Measurements from ENCODE around the gene JCAD.

JCAD gene

GRCh38 chr10:30032125-30032524, 27.3 kb downstream of the JCAD start:
- no peak for TF ChIP-seq POLR2AphosphoS5 (IDR thresholded peaks at IDR 0.05; ENCODE audit: low read depth, low read length)
- TF ChIP-seq, protein P1, sequence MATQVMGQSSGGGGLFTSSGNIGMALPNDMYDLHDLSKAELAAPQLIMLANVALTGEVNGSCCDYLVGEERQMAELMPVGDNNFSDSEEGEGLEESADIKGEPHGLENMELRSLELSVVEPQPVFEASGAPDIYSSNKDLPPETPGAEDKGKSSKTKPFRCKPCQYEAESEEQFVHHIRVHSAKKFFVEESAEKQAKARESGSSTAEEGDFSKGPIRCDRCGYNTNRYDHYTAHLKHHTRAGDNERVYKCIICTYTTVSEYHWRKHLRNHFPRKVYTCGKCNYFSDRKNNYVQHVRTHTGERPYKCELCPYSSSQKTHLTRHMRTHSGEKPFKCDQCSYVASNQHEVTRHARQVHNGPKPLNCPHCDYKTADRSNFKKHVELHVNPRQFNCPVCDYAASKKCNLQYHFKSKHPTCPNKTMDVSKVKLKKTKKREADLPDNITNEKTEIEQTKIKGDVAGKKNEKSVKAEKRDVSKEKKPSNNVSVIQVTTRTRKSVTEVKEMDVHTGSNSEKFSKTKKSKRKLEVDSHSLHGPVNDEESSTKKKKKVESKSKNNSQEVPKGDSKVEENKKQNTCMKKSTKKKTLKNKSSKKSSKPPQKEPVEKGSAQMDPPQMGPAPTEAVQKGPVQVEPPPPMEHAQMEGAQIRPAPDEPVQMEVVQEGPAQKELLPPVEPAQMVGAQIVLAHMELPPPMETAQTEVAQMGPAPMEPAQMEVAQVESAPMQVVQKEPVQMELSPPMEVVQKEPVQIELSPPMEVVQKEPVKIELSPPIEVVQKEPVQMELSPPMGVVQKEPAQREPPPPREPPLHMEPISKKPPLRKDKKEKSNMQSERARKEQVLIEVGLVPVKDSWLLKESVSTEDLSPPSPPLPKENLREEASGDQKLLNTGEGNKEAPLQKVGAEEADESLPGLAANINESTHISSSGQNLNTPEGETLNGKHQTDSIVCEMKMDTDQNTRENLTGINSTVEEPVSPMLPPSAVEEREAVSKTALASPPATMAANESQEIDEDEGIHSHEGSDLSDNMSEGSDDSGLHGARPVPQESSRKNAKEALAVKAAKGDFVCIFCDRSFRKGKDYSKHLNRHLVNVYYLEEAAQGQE (IDR thresholded peaks at IDR 0.05; ENCODE audit: insufficient read depth in 1 of 2, low read depth in 2 of 2, low read length in 2 of 2), result no peak
- no peak for TF ChIP-seq TAF1 (IDR thresholded peaks at IDR 0.05; ENCODE audit: borderline replicate concordance, insufficient read depth, low read length)
- no peak for TF ChIP-seq FOXP2 (optimal IDR thresholded peaks at IDR 0.05; ENCODE audit: borderline replicate concordance, extremely low read depth, extremely low read length, insufficient read depth)
- no peak for TF ChIP-seq SIN3A (IDR thresholded peaks at IDR 0.05; ENCODE audit: borderline replicate concordance, insufficient read depth, low read length)

- no peak for TF ChIP-seq TAF1 (IDR thresholded peaks at IDR 0.05; ENCODE audit: borderline replicate concordance, insufficient read depth, low read length)
- no peak for TF ChIP-seq SIN3A (IDR thresholded peaks at IDR 0.05; ENCODE audit: borderline replicate concordance, insufficient read depth, low read length)
- TF ChIP-seq, protein P1 (IDR thresholded peaks at IDR 0.05; ENCODE audit: insufficient read depth in 1 of 2, low read depth in 2 of 2, low read length in 2 of 2), result no peak
- TF ChIP-seq FOXP2 (optimal IDR thresholded peaks at IDR 0.05; ENCODE audit: borderline replicate concordance, extremely low read depth, extremely low read length, insufficient read depth), result no peak
- TF ChIP-seq POLR2AphosphoS5 (IDR thresholded peaks at IDR 0.05; ENCODE audit: low read depth, low read length), result no peak
Measured at GRCh38 chr10:30029872-30030256, 29.5 kb downstream of the JCAD start.

GRCh38 chr10:30029164-30029871, 30.1 kb downstream of the JCAD start:
- TF ChIP-seq, protein P1 (IDR thresholded peaks at IDR 0.05; ENCODE audit: insufficient read depth in 1 of 2, low read depth in 2 of 2, low read length in 2 of 2), result no peak
- TF ChIP-seq SIN3A (IDR thresholded peaks at IDR 0.05; ENCODE audit: borderline replicate concordance, insufficient read depth, low read length) (no peak), POLR2AphosphoS5 (IDR thresholded peaks at IDR 0.05; ENCODE audit: low read depth, low read length) (no peak), TAF1 (IDR thresholded peaks at IDR 0.05; ENCODE audit: borderline replicate concordance, insufficient read depth, low read length) (no peak), FOXP2 (optimal IDR thresholded peaks at IDR 0.05; ENCODE audit: borderline replicate concordance, extremely low read depth, extremely low read length, insufficient read depth) (no peak)

GRCh38 chr10:30028738-30029030, 30.7 kb downstream of the JCAD start:
- no peak for TF ChIP-seq SIN3A (IDR thresholded peaks at IDR 0.05; ENCODE audit: borderline replicate concordance, insufficient read depth, low read length)
- TF ChIP-seq TAF1 (IDR thresholded peaks at IDR 0.05; ENCODE audit: borderline replicate concordance, insufficient read depth, low read length), result no peak
- no peak for TF ChIP-seq FOXP2 (optimal IDR thresholded peaks at IDR 0.05; ENCODE audit: borderline replicate concordance, extremely low read depth, extremely low read length, insufficient read depth)
- TF ChIP-seq, protein P1 (IDR thresholded peaks at IDR 0.05; ENCODE audit: insufficient read depth in 1 of 2, low read depth in 2 of 2, low read length in 2 of 2), result no peak
- no peak for TF ChIP-seq POLR2AphosphoS5 (IDR thresholded peaks at IDR 0.05; ENCODE audit: low read depth, low read length)
